ENCODE measurements around the gene KRTAP10-4.

The KRTAP10-4 gene

DNA sequence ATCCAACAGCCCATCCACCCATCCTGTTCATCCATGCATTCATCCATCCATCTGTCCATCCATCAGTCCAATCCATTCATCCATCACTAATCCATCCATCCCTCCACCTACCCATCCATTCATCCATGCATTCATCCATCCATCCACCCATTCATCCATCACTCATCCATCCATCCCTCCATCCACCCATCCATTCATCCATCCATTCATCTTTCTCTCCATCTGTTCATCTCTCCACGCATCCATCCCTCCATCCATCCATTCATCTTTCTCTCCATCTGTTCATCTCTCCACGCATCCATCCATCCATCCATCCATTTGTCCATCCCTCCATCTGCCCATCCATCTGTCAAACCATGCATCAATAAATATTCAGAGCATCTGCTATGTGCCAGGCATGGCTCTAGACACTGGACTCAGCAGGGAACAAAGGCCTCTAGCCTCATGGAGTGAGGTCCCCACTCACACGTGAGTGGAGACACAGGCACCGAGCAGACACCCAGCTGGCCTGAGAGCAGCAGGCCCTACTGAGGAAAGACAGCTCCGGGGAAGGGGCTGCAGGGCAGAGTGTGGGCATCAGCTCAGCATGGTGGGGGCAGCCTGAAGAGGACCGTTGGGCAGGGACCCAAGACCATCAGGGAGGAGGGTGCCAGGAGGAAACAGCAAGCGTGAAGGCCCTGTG lies 43.2 kb upstream of the KRTAP10-4 start:
- DNase-seq (no peak), ATAC-seq (ENCODE audit: insufficient read depth, low read depth) (no peak)
- Histone ChIP-seq H3K36me3 (ENCODE audit: insufficient read depth, low read length) (no peaks in the 10 kb centered on the region), H3K27ac (ENCODE audit: low read length) (no peak overlapping the region), H3K9ac (ENCODE audit: low read depth, low read length) (no peak overlapping the region), H3K9me3 (ENCODE audit: insufficient read depth, low read length, severe bottlenecking) (no peaks in the 10 kb centered on the region), H3K79me2 (ENCODE audit: insufficient read depth, low read length) (no peaks in the 10 kb centered on the region), H2AFZ (ENCODE audit: low read depth, low read length) (no peak overlapping the region), H3K27me3 (ENCODE audit: insufficient read depth, low read length, poor library complexity) (no peaks in the 10 kb centered on the region), H3K4me3 (ENCODE audit: low read depth in 1 of 2, low read length in 2 of 2) (no peak overlapping the region), H3K4me1 (ENCODE audit: insufficient read depth, low read length) (no peaks in the 10 kb centered on the region), H3K4me2 (ENCODE audit: insufficient read depth, low read length) (no peak overlapping the region), H4K20me1 (ENCODE audit: insufficient read depth, low read length) (no peaks in the 10 kb centered on the region)
- TF ChIP-seq, protein P1, sequence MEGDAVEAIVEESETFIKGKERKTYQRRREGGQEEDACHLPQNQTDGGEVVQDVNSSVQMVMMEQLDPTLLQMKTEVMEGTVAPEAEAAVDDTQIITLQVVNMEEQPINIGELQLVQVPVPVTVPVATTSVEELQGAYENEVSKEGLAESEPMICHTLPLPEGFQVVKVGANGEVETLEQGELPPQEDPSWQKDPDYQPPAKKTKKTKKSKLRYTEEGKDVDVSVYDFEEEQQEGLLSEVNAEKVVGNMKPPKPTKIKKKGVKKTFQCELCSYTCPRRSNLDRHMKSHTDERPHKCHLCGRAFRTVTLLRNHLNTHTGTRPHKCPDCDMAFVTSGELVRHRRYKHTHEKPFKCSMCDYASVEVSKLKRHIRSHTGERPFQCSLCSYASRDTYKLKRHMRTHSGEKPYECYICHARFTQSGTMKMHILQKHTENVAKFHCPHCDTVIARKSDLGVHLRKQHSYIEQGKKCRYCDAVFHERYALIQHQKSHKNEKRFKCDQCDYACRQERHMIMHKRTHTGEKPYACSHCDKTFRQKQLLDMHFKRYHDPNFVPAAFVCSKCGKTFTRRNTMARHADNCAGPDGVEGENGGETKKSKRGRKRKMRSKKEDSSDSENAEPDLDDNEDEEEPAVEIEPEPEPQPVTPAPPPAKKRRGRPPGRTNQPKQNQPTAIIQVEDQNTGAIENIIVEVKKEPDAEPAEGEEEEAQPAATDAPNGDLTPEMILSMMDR (IDR thresholded peaks at IDR 0.05; ENCODE audit: borderline replicate concordance, extremely low read depth, low read length, poor library complexity, severe bottlenecking): no peak
- TF ChIP-seq EZH2 (IDR thresholded peaks at IDR 0.05; ENCODE audit: borderline replicate concordance, low read depth, low read length, severe bottlenecking): no peak

DNA sequence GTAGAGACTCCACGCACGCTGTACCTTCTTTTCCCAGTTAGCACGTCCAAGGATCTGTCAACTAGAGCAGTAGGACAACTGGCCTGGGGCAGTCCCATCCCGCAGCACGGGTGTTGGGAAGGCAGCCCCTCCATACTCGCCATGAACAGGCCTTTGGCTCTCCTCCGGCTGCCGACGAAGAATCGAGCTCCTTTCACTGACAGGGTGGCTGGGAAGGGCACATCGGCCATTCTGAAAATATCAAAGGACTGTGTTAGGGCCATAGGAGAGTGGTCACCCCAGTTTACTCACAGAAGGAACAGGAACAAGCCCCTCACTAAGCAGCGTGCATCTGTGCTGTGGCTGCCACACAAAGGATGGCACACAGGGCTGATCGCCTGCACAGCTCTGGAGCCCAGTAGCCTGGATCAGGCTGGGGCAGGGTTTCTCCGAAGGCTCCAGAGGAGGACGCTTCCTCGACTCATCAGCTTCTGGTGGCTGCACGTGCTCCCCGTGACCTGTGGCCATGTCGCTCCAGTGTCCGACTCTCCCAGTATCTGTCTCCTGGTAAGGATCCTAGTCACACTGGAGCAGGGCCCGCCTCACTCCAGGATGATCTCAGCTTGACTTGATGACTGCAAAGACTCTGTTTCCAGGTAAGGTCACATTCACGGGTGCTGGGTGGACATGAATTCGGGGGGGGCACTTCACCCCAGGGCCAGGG lies 42.5 kb upstream of the KRTAP10-4 start:
- DNase-seq (no peak), ATAC-seq (ENCODE audit: insufficient read depth, low read depth) (no peak)
- no peak for TF ChIP-seq EZH2 (IDR thresholded peaks at IDR 0.05; ENCODE audit: borderline replicate concordance, low read depth, low read length, severe bottlenecking)
- TF ChIP-seq, protein P1 (IDR thresholded peaks at IDR 0.05; ENCODE audit: borderline replicate concordance, extremely low read depth, low read length, poor library complexity, severe bottlenecking): no peak
- H3K9ac ChIP-seq (ENCODE audit: low read depth, low read length): no peak overlapping the region
- no peak overlapping the region for H3K27ac ChIP-seq (ENCODE audit: low read length)
- no peak overlapping the region for H2AFZ ChIP-seq (ENCODE audit: low read depth, low read length)
- no peaks in the 10 kb centered on the region for H3K4me1 ChIP-seq (ENCODE audit: insufficient read depth, low read length)
- H3K79me2 ChIP-seq (ENCODE audit: insufficient read depth, low read length): no peaks in the 10 kb centered on the region
- H3K4me3 ChIP-seq (ENCODE audit: low read depth in 1 of 2, low read length in 2 of 2): no peak overlapping the region
- H3K4me2 ChIP-seq (ENCODE audit: insufficient read depth, low read length): no peak overlapping the region
- H3K9me3 ChIP-seq (ENCODE audit: insufficient read depth, low read length, severe bottlenecking): no peaks in the 10 kb centered on the region
- peaks cover 2% of the 10 kb centered on the region for H3K27me3 ChIP-seq (ENCODE audit: insufficient read depth, low read length, poor library complexity)
- no peaks in the 10 kb centered on the region for H4K20me1 ChIP-seq (ENCODE audit: insufficient read depth, low read length)
- no peaks in the 10 kb centered on the region for H3K36me3 ChIP-seq (ENCODE audit: insufficient read depth, low read length)

DNA sequence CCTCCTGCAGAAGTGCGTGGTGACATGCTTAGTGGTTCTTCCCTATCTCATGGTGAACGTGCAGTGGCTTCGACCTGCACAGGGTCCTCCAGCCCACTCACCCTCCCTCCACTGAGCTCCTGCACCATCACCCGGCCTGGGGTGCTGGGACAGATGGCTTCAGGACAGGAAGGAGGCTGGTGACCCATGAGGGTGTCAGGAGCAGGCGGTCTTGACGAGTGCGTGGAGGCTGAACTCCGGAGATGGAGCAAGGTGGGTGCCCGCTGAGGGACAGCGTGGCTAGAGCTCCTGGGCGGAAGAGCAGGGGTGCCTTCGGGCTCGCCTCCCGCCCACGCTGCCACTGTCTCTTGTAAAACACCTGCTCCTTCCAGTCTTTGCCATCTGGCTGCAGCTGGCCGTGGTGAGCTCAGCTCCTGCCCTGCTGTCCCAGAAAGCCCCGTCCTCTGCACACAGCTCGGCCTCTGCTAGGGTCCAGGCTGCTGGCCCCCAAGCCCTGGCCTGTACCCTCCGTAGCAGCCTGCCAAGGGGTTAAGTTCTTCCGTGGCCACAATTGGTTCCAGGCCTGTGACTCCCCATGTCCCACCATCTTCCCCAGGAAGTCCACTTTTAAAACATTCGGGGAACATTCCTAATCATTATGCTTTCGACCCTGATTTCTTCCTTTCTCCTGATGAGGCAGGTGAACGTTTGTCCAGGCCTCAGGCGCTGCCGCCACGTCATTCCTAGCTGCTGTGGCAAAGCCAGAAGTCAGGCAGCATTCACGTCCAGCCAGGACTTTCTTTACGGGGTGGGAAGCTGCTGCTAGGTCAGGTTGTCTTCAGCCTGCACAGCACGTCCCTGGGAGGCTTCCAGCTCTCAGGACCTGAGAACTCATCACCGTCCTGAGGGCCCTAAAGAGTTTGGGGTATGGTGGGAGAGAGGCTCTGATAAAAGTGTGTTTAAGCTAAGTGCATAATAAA lies 41.6 kb upstream of the KRTAP10-4 start:
- Histone ChIP-seq H2AFZ (ENCODE audit: low read depth, low read length) (no peak overlapping the region), H3K9me3 (ENCODE audit: insufficient read depth, low read length, severe bottlenecking) (no peaks in the 10 kb centered on the region), H3K79me2 (ENCODE audit: insufficient read depth, low read length) (no peaks in the 10 kb centered on the region), H3K4me2 (ENCODE audit: insufficient read depth, low read length) (no peak overlapping the region), H3K36me3 (ENCODE audit: insufficient read depth, low read length) (no peaks in the 10 kb centered on the region), H3K4me1 (ENCODE audit: insufficient read depth, low read length) (no peaks in the 10 kb centered on the region), H3K9ac (ENCODE audit: low read depth, low read length) (no peak overlapping the region), H3K4me3 (ENCODE audit: low read depth in 1 of 2, low read length in 2 of 2) (no peak overlapping the region), H4K20me1 (ENCODE audit: insufficient read depth, low read length) (no peaks in the 10 kb centered on the region), H3K27ac (ENCODE audit: low read length) (no peak overlapping the region), H3K27me3 (ENCODE audit: insufficient read depth, low read length, poor library complexity) (peaks cover 2% of the 10 kb centered on the region)
- ATAC-seq (ENCODE audit: insufficient read depth, low read depth) (no peak), DNase-seq (no peak)
- TF ChIP-seq, protein P1 (IDR thresholded peaks at IDR 0.05; ENCODE audit: borderline replicate concordance, extremely low read depth, low read length, poor library complexity, severe bottlenecking): no peak
- TF ChIP-seq EZH2 (IDR thresholded peaks at IDR 0.05; ENCODE audit: borderline replicate concordance, low read depth, low read length, severe bottlenecking): no peak

All from DND-41 (cell line).